Amygdala (tissue), 56 donors: Measurements from ENCODE around the gene TEDC1.
A peak's percentile ranks its signal among the peaks of the same experiment; 100 is the strongest.

Experiments
- DNase-seq, 56 donors: peaks; one replicate each; lab custom pipeline; 2025; lab: John Stamatoyannopoulos, UW

Gene TEDC1

GRCh38 chr14:105456736-105457617 is 34.1 kb upstream of the TEDC1 start:
- DNase-seq = no peak

- no peak for DNase-seq
These were observed 33.0 kb upstream of the TEDC1 start for GRCh38 chr14:105458010-105458409.

GRCh38 chr14:105458571-105458970 is 32.5 kb upstream of the TEDC1 start:
- no peak for DNase-seq

- no peak for DNase-seq
These were observed 30.9 kb upstream of the TEDC1 start for GRCh38 chr14:105460116-105460515.

- DNase-seq = no peak
These were observed 30.4 kb upstream of the TEDC1 start for GRCh38 chr14:105460616-105461015.

GRCh38 chr14:105461903-105462302 is 29.1 kb upstream of the TEDC1 start:
- DNase-seq = no peak

- DNase-seq = no peak
These were observed 26.5 kb upstream of the TEDC1 start for GRCh38 chr14:105464501-105464900.

GRCh38 chr14:105465209-105466031 is 25.6 kb upstream of the TEDC1 start:
- no peak for DNase-seq

GRCh38 chr14:105466531-105467248 is 24.4 kb upstream of the TEDC1 start:
- no peak for DNase-seq

- no peak for DNase-seq
These were observed 23.7 kb upstream of the TEDC1 start for GRCh38 chr14:105467249-105467941.

GRCh38 chr14:105467942-105468471 is 23.0 kb upstream of the TEDC1 start:
- DNase-seq = no peak

GRCh38 chr14:105468621-105469241 is 22.3 kb upstream of the TEDC1 start:
- DNase-seq = peak in 14 of 56 donors; percentile 10 to 72 (median 32)

- DNase-seq = no peak
These were observed 21.3 kb upstream of the TEDC1 start for GRCh38 chr14:105469456-105470349.

- DNase-seq = no peak
These were observed 20.4 kb upstream of the TEDC1 start for GRCh38 chr14:105470350-105471296.

- DNase-seq = peak in 8 of 56 donors; percentile 4 to 43 (median 18)
These were observed 19.7 kb upstream of the TEDC1 start for GRCh38 chr14:105471297-105471821.

- no peak for DNase-seq
These were observed 19.1 kb upstream of the TEDC1 start for GRCh38 chr14:105471823-105472485.
